ENCODE measurements around the gene TCF12.
"Not testable (repeated sequence)": the region's sequence is repeated elsewhere in the genome, so short reads cannot be mapped to it uniquely, and the experiment has no call there.

TCF12 gene

GRCh38 chr15:57164251-57164650 is 245.8 kb downstream of the TCF12 start:
- H3K4me3 ChIP-seq (ENCODE audit: insufficient read depth, low read depth, low read length); H3K9me3 ChIP-seq (ENCODE audit: control insufficient read depth, low read length); H3K27ac ChIP-seq (ENCODE audit: insufficient read depth, low read depth, low read length, poor library complexity, severe bottlenecking); H3K36me3 ChIP-seq (ENCODE audit: control insufficient read depth, insufficient read depth, low read length); H3K4me1 ChIP-seq (ENCODE audit: control insufficient read depth, insufficient read depth, low read length); H3K27me3 ChIP-seq (ENCODE audit: control insufficient read depth, insufficient read depth, low read length, poor library complexity, severe bottlenecking): not testable (repeated sequence)
- 96% methylated on average over 7 of the region's 7 CpGs for WGBS, 2 experiments

GRCh38 chr15:57165992-57166391 is 247.5 kb downstream of the TCF12 start:
- Histone ChIP-seq H3K4me1 (ENCODE audit: control insufficient read depth, insufficient read depth, low read length) (no peaks in the 10 kb centered on the region), H3K27ac (ENCODE audit: insufficient read depth, low read depth, low read length, poor library complexity, severe bottlenecking) (no peak overlapping the region), H3K36me3 (ENCODE audit: control insufficient read depth, insufficient read depth, low read length) (peaks cover 2% of the 10 kb centered on the region), H3K9me3 (ENCODE audit: control insufficient read depth, low read length) (no peaks in the 10 kb centered on the region), H3K27me3 (ENCODE audit: control insufficient read depth, insufficient read depth, low read length, poor library complexity, severe bottlenecking) (no peaks in the 10 kb centered on the region), H3K4me3 (ENCODE audit: insufficient read depth, low read depth, low read length) (no peak overlapping the region)
- 88 to 90% methylated on average over 1 to 2 of the region's 2 CpGs for WGBS, 2 experiments

- Histone ChIP-seq H3K4me3 (ENCODE audit: insufficient read depth, low read depth, low read length) (no peak overlapping the region), H3K9me3 (ENCODE audit: control insufficient read depth, low read length) (no peaks in the 10 kb centered on the region), H3K36me3 (ENCODE audit: control insufficient read depth, insufficient read depth, low read length) (peaks cover 3% of the 10 kb centered on the region), H3K27me3 (ENCODE audit: control insufficient read depth, insufficient read depth, low read length, poor library complexity, severe bottlenecking) (no peaks in the 10 kb centered on the region), H3K27ac (ENCODE audit: insufficient read depth, low read depth, low read length, poor library complexity, severe bottlenecking) (no peak overlapping the region), H3K4me1 (ENCODE audit: control insufficient read depth, insufficient read depth, low read length) (no peaks in the 10 kb centered on the region)
- 92 to 100% methylated on average over 2 of the region's 3 CpGs for WGBS, 2 experiments
Observed at GRCh38 chr15:57167821-57168395, 249.5 kb downstream of the TCF12 start.

- Histone ChIP-seq H3K4me1 (ENCODE audit: control insufficient read depth, insufficient read depth, low read length) (no peaks in the 10 kb centered on the region), H3K9me3 (ENCODE audit: control insufficient read depth, low read length) (no peaks in the 10 kb centered on the region), H3K4me3 (ENCODE audit: insufficient read depth, low read depth, low read length) (no peak overlapping the region), H3K27me3 (ENCODE audit: control insufficient read depth, insufficient read depth, low read length, poor library complexity, severe bottlenecking) (no peaks in the 10 kb centered on the region), H3K27ac (ENCODE audit: insufficient read depth, low read depth, low read length, poor library complexity, severe bottlenecking) (no peak overlapping the region), H3K36me3 (ENCODE audit: control insufficient read depth, insufficient read depth, low read length) (peaks cover 3% of the 10 kb centered on the region)
- 75 to 94% methylated on average over 1 to 2 of the region's 2 CpGs for WGBS, 2 experiments
Observed at GRCh38 chr15:57169643-57170042, 251.2 kb downstream of the TCF12 start.

GRCh38 chr15:57171426-57171825 is 253.0 kb downstream of the TCF12 start:
- H3K4me3 ChIP-seq (ENCODE audit: insufficient read depth, low read depth, low read length), result no peak overlapping the region
- H3K4me1 ChIP-seq (ENCODE audit: control insufficient read depth, insufficient read depth, low read length), result no peaks in the 10 kb centered on the region
- H3K9me3 ChIP-seq (ENCODE audit: control insufficient read depth, low read length), result no peaks in the 10 kb centered on the region
- H3K27me3 ChIP-seq (ENCODE audit: control insufficient read depth, insufficient read depth, low read length, poor library complexity, severe bottlenecking), result no peaks in the 10 kb centered on the region
- no peak overlapping the region for H3K27ac ChIP-seq (ENCODE audit: insufficient read depth, low read depth, low read length, poor library complexity, severe bottlenecking)
- WGBS, 2 experiments, result 85 to 91% methylated on average over 1 of the region's 1 CpG
- peaks cover 3% of the 10 kb centered on the region for H3K36me3 ChIP-seq (ENCODE audit: control insufficient read depth, insufficient read depth, low read length)

DNA sequence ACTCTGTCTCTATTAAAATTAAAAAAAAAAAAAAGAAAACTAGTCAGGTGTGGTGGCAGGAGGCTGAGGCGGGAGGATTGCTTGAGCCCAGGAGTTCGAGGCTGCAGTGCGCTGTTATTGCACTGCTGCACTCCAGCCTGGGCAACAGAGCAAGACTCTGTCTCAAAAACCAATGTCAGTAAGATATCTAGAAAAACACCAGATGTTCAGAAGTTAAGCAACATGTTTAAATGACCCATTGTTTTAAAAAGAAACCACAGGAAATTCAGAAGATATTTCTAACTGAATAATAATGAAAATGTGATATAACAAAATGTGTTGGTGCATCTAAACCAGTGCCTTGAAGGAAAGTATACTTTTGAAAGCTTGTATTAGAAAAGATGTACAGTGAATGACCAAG is 254.5 kb downstream of the TCF12 start:
- Histone ChIP-seq H3K4me1 (ENCODE audit: control insufficient read depth, insufficient read depth, low read length) (no peaks in the 10 kb centered on the region), H3K27me3 (ENCODE audit: control insufficient read depth, insufficient read depth, low read length, poor library complexity, severe bottlenecking) (no peaks in the 10 kb centered on the region), H3K9me3 (ENCODE audit: control insufficient read depth, low read length) (no peaks in the 10 kb centered on the region), H3K27ac (ENCODE audit: insufficient read depth, low read depth, low read length, poor library complexity, severe bottlenecking) (no peak overlapping the region), H3K36me3 (ENCODE audit: control insufficient read depth, insufficient read depth, low read length) (peaks cover 3% of the 10 kb centered on the region), H3K4me3 (ENCODE audit: insufficient read depth, low read depth, low read length) (no peak overlapping the region)
- 95 to 97% methylated on average over 3 of the region's 3 CpGs for WGBS, 2 experiments

GRCh38 chr15:57183041-57183440 is 264.6 kb downstream of the TCF12 start:
- Histone ChIP-seq H3K4me3 (ENCODE audit: insufficient read depth, low read depth, low read length) (no peak overlapping the region), H3K27ac (ENCODE audit: insufficient read depth, low read depth, low read length, poor library complexity, severe bottlenecking) (no peak overlapping the region), H3K36me3 (ENCODE audit: control insufficient read depth, insufficient read depth, low read length) (no peaks in the 10 kb centered on the region)

GRCh38 chr15:57183614-57184344 is 265.3 kb downstream of the TCF12 start:
- Histone ChIP-seq H3K9me3 (ENCODE audit: control insufficient read depth, low read length) (no peaks in the 10 kb centered on the region), H3K27ac (ENCODE audit: insufficient read depth, low read depth, low read length, poor library complexity, severe bottlenecking) (no peak overlapping the region), H3K36me3 (ENCODE audit: control insufficient read depth, insufficient read depth, low read length) (no peaks in the 10 kb centered on the region), H3K4me3 (ENCODE audit: insufficient read depth, low read depth, low read length) (no peak overlapping the region), H3K27me3 (ENCODE audit: control insufficient read depth, insufficient read depth, low read length, poor library complexity, severe bottlenecking) (no peaks in the 10 kb centered on the region), H3K4me1 (ENCODE audit: control insufficient read depth, insufficient read depth, low read length) (no peaks in the 10 kb centered on the region)
- 97% methylated on average over 3 to 5 of the region's 5 CpGs for WGBS, 2 experiments

More at GRCh38 chr15:57183041-57183440, 264.6 kb downstream of the TCF12 start:
- no peaks in the 10 kb centered on the region for H3K27me3 ChIP-seq (ENCODE audit: control insufficient read depth, insufficient read depth, low read length, poor library complexity, severe bottlenecking)
- no peaks in the 10 kb centered on the region for H3K4me1 ChIP-seq (ENCODE audit: control insufficient read depth, insufficient read depth, low read length)
- no peaks in the 10 kb centered on the region for H3K9me3 ChIP-seq (ENCODE audit: control insufficient read depth, low read length)
- WGBS, 2 experiments, result 100% methylated on average over 1 of the region's 1 CpG; no CpG with 5 or more reads in 1 of the 2 experiments

GRCh38 chr15:57184502-57184901 is 266.1 kb downstream of the TCF12 start:
- Histone ChIP-seq H3K27me3 (ENCODE audit: control insufficient read depth, insufficient read depth, low read length, poor library complexity, severe bottlenecking) (no peaks in the 10 kb centered on the region), H3K36me3 (ENCODE audit: control insufficient read depth, insufficient read depth, low read length) (no peaks in the 10 kb centered on the region), H3K27ac (ENCODE audit: insufficient read depth, low read depth, low read length, poor library complexity, severe bottlenecking) (no peak overlapping the region), H3K4me3 (ENCODE audit: insufficient read depth, low read depth, low read length) (no peak overlapping the region), H3K9me3 (ENCODE audit: control insufficient read depth, low read length) (no peaks in the 10 kb centered on the region), H3K4me1 (ENCODE audit: control insufficient read depth, insufficient read depth, low read length) (no peaks in the 10 kb centered on the region)
- 90% methylated on average over 1 of the region's 1 CpG for WGBS, 2 experiments

DNA sequence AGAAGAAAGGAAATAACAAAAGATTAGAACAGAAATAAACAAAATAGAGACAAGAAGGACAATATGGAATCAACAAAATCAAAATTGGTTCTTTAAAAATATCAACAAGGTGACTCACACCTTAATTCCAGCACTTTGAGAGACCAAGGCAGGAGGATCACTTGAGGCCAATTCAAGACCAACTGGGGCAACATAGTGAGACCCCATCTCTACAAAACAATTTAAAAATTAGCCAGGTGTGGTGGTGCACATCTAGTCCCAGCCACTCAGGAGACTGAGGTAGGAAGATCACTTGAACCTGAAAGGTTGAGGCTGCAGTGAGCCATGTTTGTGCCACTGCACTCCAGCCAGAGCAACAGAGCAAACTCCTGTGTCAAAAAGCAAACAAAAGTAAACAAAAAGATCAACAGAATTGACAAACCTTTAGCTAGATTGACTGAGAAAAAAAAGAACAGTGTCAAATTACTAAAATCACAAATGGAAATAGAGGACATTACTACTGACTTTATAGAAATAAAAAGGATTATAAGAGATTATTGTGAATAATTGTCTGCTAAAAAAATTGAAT is 267.1 kb downstream of the TCF12 start:
- Histone ChIP-seq H3K36me3 (ENCODE audit: control insufficient read depth, insufficient read depth, low read length) (no peaks in the 10 kb centered on the region), H3K27me3 (ENCODE audit: control insufficient read depth, insufficient read depth, low read length, poor library complexity, severe bottlenecking) (no peaks in the 10 kb centered on the region), H3K27ac (ENCODE audit: insufficient read depth, low read depth, low read length, poor library complexity, severe bottlenecking) (no peak overlapping the region), H3K9me3 (ENCODE audit: control insufficient read depth, low read length) (no peaks in the 10 kb centered on the region), H3K4me3 (ENCODE audit: insufficient read depth, low read depth, low read length) (no peak overlapping the region), H3K4me1 (ENCODE audit: control insufficient read depth, insufficient read depth, low read length) (no peaks in the 10 kb centered on the region)
